Endodermal cell (in vitro differentiated cells): ENCODE results near the gene NAA40. TPM values are rescaled to one million over a fixed set of nuclear protein-coding genes. Genes with fewer than 3 reads are reported as not detected.

Experiments used
- DNase-seq: peaks from one replicate; pipeline ENCODE4 v3.0.0-alpha.2; 2017
- H3K27ac ChIP-seq: 2 replicates; pipeline ENCODE4 v1.5.1; 2013; ENCODE audit warnings: mild to moderate bottlenecking, low read depth, low read length, moderate library complexity
- H3K27me3 ChIP-seq: 2 replicates; pipeline ENCODE4 v1.6.1; 2013; ENCODE audit warnings: mild to moderate bottlenecking, low read length, moderate library complexity; ENCODE audit not compliant: insufficient read depth, control insufficient read depth, poor library complexity, severe bottlenecking
- H3K36me3 ChIP-seq: 2 replicates; pipeline ENCODE4 v1.7.0; 2013; ENCODE audit warnings: mild to moderate bottlenecking, low read length, moderate library complexity; ENCODE audit not compliant: control insufficient read depth, insufficient read depth
- H3K4me1 ChIP-seq: one replicate; pipeline ENCODE4 v1.7.0; 2013; ENCODE audit warnings: low read length; ENCODE audit not compliant: control insufficient read depth, insufficient read depth
- H3K4me3 ChIP-seq: 2 replicates; pipeline ENCODE4 v1.5.1; 2013; ENCODE audit warnings: mild to moderate bottlenecking, low read length, moderate library complexity
- H3K9ac ChIP-seq: 2 replicates; pipeline ENCODE4 v1.6.1; 2013; ENCODE audit warnings: mild to moderate bottlenecking, low read length, moderate library complexity; ENCODE audit not compliant: poor library complexity, severe bottlenecking; ENCODE audit errors: extremely low read depth
- H3K9me3 ChIP-seq: 2 replicates; pipeline ENCODE4 v1.6.1; 2013; ENCODE audit warnings: mild to moderate bottlenecking, low read length, moderate library complexity; ENCODE audit not compliant: control insufficient read depth
- H3K27ac Mint-ChIP-seq: 2 replicates; pipeline ENCODE4 v1.8.0; 2020; ENCODE audit warnings: mixed read lengths
- H3K27me3 Mint-ChIP-seq: 2 replicates; pipeline ENCODE4 v1.8.0; 2021; ENCODE audit warnings: mild to moderate bottlenecking, mixed read lengths; ENCODE audit not compliant: insufficient read depth
- H3K36me3 Mint-ChIP-seq: 2 replicates; pipeline ENCODE4 v1.8.0; 2020; ENCODE audit warnings: low read depth, mixed read lengths
- H3K4me1 Mint-ChIP-seq: 2 replicates; pipeline ENCODE4 v1.8.0; 2020; ENCODE audit warnings: mixed read lengths
- H3K4me3 Mint-ChIP-seq: 2 replicates; pipeline ENCODE4 v1.8.0; 2020; ENCODE audit warnings: mild to moderate bottlenecking, moderate library complexity, mixed read lengths
- H3K9me3 Mint-ChIP-seq: 2 replicates; pipeline ENCODE4 v1.8.0; 2020; ENCODE audit warnings: mild to moderate bottlenecking, mixed read lengths
- WGBS, 2 experiments: methylation state at CpG; one replicate each; pipeline versions ENCODE4 v1.1.5 to v1.1.7; 2013; ENCODE audit warnings: missing lambda C conversion rate in 2 of 2, mixed read lengths in 1 of 2; ENCODE audit not compliant: insufficient coverage in 1 of 2, insufficient read length in 1 of 2; 5-methylcytosine and 5-hydroxymethylcytosine counted together
- total RNA-seq, 2 donors: library from RNA; stranded (reverse); fragmentation: NEBNext Ultra II Directional in 1 of 2; extraction: Animal tissue kit (Norgen Biotek cat#: 25700) in 1 of 2; gene quantifications; 2 replicates in 1 of 2; 3 replicates in 1 of 2; pipeline ENCODE4 v1.2.1, GENCODE V29; 2021
- TF ChIP-seq, protein P1 (sequence below): fragments of 200-600 bp; sonication (generic); conservative IDR thresholded peaks from 2 replicates; pipeline ENCODE4 v1.5.0; 2021; ENCODE audit warnings: antibody characterized with exemption, mild to moderate bottlenecking

Gene NAA40
- total RNA-seq, 2 donors from 2014 or later, result 47.2 to 53.5 TPM

DNA sequence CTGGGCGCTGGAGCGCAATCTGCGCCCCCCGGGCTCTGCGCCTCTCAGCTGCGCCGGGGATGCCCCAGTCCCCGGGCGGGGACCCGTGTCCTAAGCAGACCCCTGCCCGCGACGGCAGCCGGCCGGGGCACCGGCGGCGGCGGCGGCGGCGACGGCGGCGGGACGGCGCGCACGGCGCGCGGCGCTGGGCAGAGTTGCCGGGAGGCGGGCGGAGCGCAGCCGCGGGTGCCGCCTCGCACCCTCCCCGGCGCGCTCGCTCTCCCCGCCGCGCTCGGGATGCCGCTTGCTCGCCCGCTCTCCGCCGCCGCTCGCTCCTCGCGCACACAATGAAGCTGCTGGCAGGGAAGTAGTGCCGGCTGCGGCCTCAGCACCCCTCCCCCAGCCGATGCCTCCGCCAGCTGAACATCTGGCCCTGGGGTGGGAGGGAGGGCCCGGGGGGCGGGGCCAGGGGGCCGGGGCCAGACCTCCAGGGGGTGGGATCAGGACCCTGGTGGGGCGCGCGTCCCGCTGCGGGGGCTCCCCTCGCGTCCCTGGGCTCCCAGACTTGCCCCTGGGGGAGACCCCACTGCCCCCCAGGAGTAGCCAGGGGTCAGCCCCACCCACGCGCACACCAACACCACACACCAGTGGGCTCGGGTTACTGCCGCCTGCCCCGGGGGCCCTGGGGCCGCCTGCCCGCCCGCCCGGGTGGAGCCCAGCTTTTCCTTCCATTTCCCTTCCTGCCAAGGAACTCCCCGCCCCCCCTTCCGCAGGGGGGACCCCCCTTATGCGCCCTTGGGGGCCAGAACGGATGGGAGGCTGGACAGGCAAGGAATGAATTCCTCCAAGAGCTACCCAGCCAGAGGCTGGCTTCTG, 21.7 kb upstream of the NAA40 start, which contains the start of gene RCOR2:
Gene RCOR2 (minus strand): TSS at position 328 of the 855 bp plus-strand sequence. CDS start 708 bp downstream, outside the sequence.
- DNase-seq, result peak; percentile 94
- Mint-ChIP-seq H3K9me3 (no peaks in the 10 kb centered on the region), H3K27ac (peak within 1 kb of the TSS; percentile 94), H3K4me3 (peak within 1 kb of the TSS; percentile 80), H3K27me3 (no peaks in the 10 kb centered on the region), H3K36me3 (peaks cover 19% of the 10 kb centered on the region), H3K4me1 (peaks cover 20% of the 10 kb centered on the region)
- WGBS, 2 experiments, result 0% methylated on average over 83 of the region's 85 CpGs; no CpG with 5 or more reads in 1 of the 2 experiments
- Histone ChIP-seq H3K9me3 (no peaks in the 10 kb centered on the region), H3K4me1 (peaks cover 5% of the 10 kb centered on the region), H3K4me3 (peak within 1 kb of the TSS; percentile 89), H3K36me3 (peaks cover 5% of the 10 kb centered on the region), H3K27ac (peak within 1 kb of the TSS; percentile 99), H3K27me3 (no peaks in the 10 kb centered on the region), H3K9ac (peak within 1 kb of the TSS; percentile 76)
- TF ChIP-seq, protein P1, sequence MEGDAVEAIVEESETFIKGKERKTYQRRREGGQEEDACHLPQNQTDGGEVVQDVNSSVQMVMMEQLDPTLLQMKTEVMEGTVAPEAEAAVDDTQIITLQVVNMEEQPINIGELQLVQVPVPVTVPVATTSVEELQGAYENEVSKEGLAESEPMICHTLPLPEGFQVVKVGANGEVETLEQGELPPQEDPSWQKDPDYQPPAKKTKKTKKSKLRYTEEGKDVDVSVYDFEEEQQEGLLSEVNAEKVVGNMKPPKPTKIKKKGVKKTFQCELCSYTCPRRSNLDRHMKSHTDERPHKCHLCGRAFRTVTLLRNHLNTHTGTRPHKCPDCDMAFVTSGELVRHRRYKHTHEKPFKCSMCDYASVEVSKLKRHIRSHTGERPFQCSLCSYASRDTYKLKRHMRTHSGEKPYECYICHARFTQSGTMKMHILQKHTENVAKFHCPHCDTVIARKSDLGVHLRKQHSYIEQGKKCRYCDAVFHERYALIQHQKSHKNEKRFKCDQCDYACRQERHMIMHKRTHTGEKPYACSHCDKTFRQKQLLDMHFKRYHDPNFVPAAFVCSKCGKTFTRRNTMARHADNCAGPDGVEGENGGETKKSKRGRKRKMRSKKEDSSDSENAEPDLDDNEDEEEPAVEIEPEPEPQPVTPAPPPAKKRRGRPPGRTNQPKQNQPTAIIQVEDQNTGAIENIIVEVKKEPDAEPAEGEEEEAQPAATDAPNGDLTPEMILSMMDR, result no peak

DNA sequence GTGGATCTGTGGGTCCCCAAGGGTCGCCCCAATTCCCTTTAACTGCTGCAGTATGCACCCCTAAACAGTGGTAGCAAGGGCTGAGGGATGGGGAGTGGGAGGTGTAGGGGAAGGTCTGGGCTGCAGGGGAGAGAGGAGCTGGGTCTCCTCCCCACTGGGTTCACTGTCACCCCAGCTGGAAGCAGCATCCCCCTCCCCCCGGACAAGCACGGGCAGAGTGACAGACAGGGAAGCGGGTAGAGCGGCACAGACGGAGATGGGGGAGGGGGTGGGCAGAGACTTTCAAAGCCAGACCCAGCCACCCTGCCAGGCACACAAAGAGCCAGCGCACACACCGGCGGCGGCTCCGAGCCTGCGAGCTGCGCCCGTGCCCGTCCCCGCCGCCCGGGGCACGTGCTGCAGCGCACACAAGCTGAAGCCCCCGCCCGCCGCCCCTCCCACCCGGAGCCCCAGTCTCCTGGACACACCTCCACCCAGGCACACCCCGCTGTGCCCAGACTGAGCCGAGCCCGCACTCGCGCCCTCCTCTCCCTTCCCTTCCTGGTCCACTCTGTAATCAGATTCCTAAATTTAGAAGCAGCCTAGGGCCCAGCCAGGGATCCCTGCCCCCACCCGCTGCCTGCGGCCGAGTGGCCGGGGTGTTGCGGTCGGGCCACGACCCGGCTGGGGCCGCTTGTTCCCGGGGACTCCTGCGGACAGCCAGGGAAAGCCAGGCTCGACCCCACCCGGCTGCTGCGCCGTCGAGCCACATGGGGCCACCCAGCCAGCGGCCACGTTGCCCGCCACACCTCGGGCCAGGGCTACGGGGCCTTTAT, 20.9 kb upstream of the NAA40 start:
- Mint-ChIP-seq H3K4me3 (peak overlapping the region; percentile 80), H3K36me3 (peaks cover 11% of the 10 kb centered on the region), H3K27ac (peak overlapping the region; percentile 91), H3K9me3 (no peaks in the 10 kb centered on the region), H3K27me3 (peaks cover 3% of the 10 kb centered on the region), H3K4me1 (peaks cover 20% of the 10 kb centered on the region)
- peaks cover 5% of the 10 kb centered on the region for H3K4me1 ChIP-seq
- 6% methylated on average over 45 of the region's 50 CpGs; no CpG with 5 or more reads in 1 of the 2 experiments for WGBS, 2 experiments
- peak overlapping the region; percentile 34 for H3K9ac ChIP-seq
- H3K27me3 ChIP-seq, result no peaks in the 10 kb centered on the region
- H3K36me3 ChIP-seq, result peaks cover 5% of the 10 kb centered on the region
- TF ChIP-seq, protein P1, result no peak
- DNase-seq, result peak; percentile 95
- H3K9me3 ChIP-seq, result no peaks in the 10 kb centered on the region
- peak overlapping the region; percentile 79 for H3K4me3 ChIP-seq
- peak overlapping the region; percentile 99 for H3K27ac ChIP-seq

DNA sequence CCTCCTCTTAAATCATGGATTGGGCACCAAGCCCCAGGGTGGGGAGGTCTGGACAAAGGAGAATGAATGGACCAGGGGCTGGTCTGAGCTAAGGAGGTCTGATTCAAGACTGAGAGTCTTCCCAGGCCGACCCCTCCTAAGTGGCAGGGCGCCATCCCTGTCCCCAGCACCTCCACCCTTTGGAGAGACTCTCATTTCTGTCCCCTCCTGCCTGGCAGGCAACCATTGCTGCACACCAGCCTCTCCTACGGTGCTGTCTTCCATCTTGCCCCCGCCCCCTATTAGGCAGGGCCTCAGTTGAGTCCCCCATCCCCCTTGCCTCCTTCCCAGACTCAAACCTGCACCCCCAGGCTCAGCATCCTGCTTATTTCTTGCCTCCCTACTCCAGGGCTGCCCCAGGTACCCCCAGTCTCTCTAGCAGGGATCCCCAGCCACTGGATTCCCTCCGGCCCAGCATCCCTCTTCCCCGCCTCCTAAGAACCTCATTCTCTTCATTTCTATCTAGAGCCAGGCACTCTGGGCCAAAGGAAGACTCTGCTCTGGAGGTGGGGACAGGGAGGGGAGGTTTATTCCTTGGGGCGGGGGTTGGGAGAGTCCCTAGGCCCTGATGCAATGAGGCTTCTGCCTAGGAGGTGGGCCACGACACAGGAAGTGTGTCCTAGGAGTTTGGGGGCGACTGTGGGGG, 20.2 kb upstream of the NAA40 start:
- TF ChIP-seq, protein P1, result no peak
- Histone ChIP-seq H3K27me3 (no peaks in the 10 kb centered on the region), H3K36me3 (peaks cover 4% of the 10 kb centered on the region), H3K9me3 (no peaks in the 10 kb centered on the region), H3K9ac (peak overlapping the region; percentile 20), H3K4me3 (peak overlapping the region; percentile 17), H3K4me1 (peaks cover 5% of the 10 kb centered on the region), H3K27ac (peak overlapping the region; percentile 99)
- peak overlapping the region; percentile 80 for H3K4me3 Mint-ChIP-seq
- peak overlapping the region; percentile 90 for H3K27ac Mint-ChIP-seq
- WGBS, 2 experiments, result 3 to 26% methylated on average over 4 to 9 of the region's 9 CpGs
- H3K9me3 Mint-ChIP-seq, result no peaks in the 10 kb centered on the region
- H3K4me1 Mint-ChIP-seq, result peaks cover 20% of the 10 kb centered on the region
- DNase-seq, result peak; percentile 81
- peaks cover 10% of the 10 kb centered on the region for H3K27me3 Mint-ChIP-seq
- peaks cover 8% of the 10 kb centered on the region for H3K36me3 Mint-ChIP-seq
